ENCODE data around the gene PTPN2.

The PTPN2 gene

DNA sequence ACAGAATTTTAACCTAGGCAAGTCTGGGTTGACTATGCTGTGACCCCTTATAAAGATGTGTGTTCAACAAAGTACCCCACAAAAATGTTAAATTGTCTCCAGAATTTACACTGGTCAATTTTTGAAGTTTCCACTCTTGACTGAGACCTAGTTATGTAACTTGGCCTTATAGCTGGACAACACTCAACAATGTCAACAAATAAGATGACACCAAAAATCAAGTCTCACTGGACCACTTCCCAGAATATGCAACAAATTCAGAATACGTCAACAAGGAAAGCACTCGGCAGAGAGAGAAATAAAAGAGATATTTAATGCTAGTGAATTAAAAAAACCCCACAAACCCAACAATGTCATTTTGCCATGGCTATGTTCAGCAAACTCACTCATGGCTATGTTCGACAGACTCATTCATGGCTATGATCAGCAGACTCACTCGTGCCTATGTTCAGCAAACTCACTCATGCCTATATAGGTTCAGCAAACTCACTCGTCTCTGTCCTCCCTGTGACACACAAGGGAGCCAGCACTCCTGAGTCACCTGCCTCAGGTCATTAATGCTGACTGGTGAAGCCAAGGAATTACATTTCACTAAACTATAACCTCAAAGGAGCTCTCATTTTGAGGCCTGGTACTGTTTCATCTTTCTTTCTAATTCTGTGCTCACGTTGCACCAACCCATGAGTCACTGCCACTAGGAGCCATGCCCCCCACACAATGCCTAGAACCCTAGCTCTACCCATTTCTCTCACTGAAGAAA lies 72.7 kb downstream of the PTPN2 start:
- DNase-seq (ENCODE audit: low read depth in 1 of 2, low spot score in 1 of 2) = no peak
- H3K27me3 ChIP-seq (ENCODE audit: insufficient read depth, poor library complexity, severe bottlenecking) = no peaks in the 10 kb centered on the region
- no peak for TF ChIP-seq REST (IDR thresholded peaks at IDR 0.05; ENCODE audit: insufficient replicate concordance, low read depth)
- TF ChIP-seq SPI1 (IDR thresholded peaks at IDR 0.05; ENCODE audit: borderline replicate concordance, low read depth) = no peak
- TF ChIP-seq GABPA (IDR thresholded peaks at IDR 0.05; ENCODE audit: low read depth) = no peak
- TF ChIP-seq POLR2AphosphoS5 (IDR thresholded peaks at IDR 0.05; ENCODE audit: low read depth) = no peak
- TF ChIP-seq, protein P1, sequence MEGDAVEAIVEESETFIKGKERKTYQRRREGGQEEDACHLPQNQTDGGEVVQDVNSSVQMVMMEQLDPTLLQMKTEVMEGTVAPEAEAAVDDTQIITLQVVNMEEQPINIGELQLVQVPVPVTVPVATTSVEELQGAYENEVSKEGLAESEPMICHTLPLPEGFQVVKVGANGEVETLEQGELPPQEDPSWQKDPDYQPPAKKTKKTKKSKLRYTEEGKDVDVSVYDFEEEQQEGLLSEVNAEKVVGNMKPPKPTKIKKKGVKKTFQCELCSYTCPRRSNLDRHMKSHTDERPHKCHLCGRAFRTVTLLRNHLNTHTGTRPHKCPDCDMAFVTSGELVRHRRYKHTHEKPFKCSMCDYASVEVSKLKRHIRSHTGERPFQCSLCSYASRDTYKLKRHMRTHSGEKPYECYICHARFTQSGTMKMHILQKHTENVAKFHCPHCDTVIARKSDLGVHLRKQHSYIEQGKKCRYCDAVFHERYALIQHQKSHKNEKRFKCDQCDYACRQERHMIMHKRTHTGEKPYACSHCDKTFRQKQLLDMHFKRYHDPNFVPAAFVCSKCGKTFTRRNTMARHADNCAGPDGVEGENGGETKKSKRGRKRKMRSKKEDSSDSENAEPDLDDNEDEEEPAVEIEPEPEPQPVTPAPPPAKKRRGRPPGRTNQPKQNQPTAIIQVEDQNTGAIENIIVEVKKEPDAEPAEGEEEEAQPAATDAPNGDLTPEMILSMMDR (IDR thresholded peaks at IDR 0.05; ENCODE audit: insufficient read depth, low read length) = no peak
- no peak overlapping the region for H3K4me3 ChIP-seq (replicated peaks; ENCODE audit: insufficient read depth, low read length)
- no peak overlapping the region for H3K27ac ChIP-seq (replicated peaks)

- no peak for DNase-seq (ENCODE audit: low read depth in 1 of 2, low spot score in 1 of 2)
- Histone ChIP-seq H3K27ac (replicated peaks) (no peak overlapping the region), H3K27me3 (ENCODE audit: insufficient read depth, poor library complexity, severe bottlenecking) (no peaks in the 10 kb centered on the region), H3K4me3 (replicated peaks; ENCODE audit: insufficient read depth, low read length) (no peak overlapping the region)
- TF ChIP-seq GABPA (IDR thresholded peaks at IDR 0.05; ENCODE audit: low read depth) = no peak
- no peak for TF ChIP-seq SPI1 (IDR thresholded peaks at IDR 0.05; ENCODE audit: borderline replicate concordance, low read depth)
- no peak for TF ChIP-seq POLR2AphosphoS5 (IDR thresholded peaks at IDR 0.05; ENCODE audit: low read depth)
Observed at GRCh38 chr18:12803069-12803936, 80.7 kb downstream of the PTPN2 start.

DNA sequence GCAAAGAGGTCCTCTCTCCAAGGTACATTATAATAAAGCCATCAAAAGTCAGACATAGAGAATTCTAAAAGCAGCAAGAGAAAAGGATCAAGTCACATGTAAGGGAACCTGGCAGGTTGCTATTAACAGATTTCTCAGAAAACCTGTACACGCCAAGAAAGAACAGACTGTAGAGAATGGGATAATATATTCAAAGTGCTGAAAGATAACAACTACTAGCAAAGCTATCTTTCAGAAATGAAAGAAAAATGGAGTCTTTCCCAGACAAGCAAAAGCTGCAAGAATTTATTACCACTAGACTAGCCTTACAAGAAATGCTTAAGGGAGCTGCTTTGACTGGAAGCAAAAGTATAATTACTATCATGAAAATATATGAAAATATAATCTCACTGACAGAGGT lies 81.5 kb downstream of the PTPN2 start:
- Histone ChIP-seq H3K4me3 (replicated peaks; ENCODE audit: insufficient read depth, low read length) (no peak overlapping the region), H3K27ac (replicated peaks) (no peak overlapping the region)

More for the DNA sequence above, 81.5 kb downstream of the PTPN2 start:
- no peak for DNase-seq (ENCODE audit: low read depth in 1 of 2, low spot score in 1 of 2)
- TF ChIP-seq REST (IDR thresholded peaks at IDR 0.05; ENCODE audit: insufficient replicate concordance, low read depth) (no peak), SPI1 (IDR thresholded peaks at IDR 0.05; ENCODE audit: borderline replicate concordance, low read depth) (no peak), GABPA (IDR thresholded peaks at IDR 0.05; ENCODE audit: low read depth) (no peak), POLR2AphosphoS5 (IDR thresholded peaks at IDR 0.05; ENCODE audit: low read depth) (no peak)
- TF ChIP-seq, protein P1 (IDR thresholded peaks at IDR 0.05; ENCODE audit: insufficient read depth, low read length) = no peak
- no peaks in the 10 kb centered on the region for H3K27me3 ChIP-seq (ENCODE audit: insufficient read depth, poor library complexity, severe bottlenecking)
